Osteoblast (primary cell): Measurements from ENCODE around the gene PITPNC1. TPM values are rescaled to one million over a fixed set of nuclear protein-coding genes. Genes with fewer than 3 reads are reported as not detected.

Experiments
- DNase-seq: peaks from one replicate; pipeline ENCODE4 v3.0.0; 2011; ENCODE audit warnings: low spot score, mixed read lengths; ENCODE audit not compliant: insufficient read length; ENCODE audit errors: missing footprints
- H2AFZ ChIP-seq: 2 replicates; pipeline ENCODE4 v1.6.0; 2011; ENCODE audit warnings: mild to moderate bottlenecking, low read length
- H3K27ac ChIP-seq: 2 replicates; pipeline ENCODE4 v1.5.1; 2011; ENCODE audit warnings: mild to moderate bottlenecking, low read depth, low read length, moderate library complexity
- H3K27me3 ChIP-seq: 2 replicates; pipeline ENCODE4 v1.6.0; 2012; ENCODE audit warnings: mild to moderate bottlenecking, control low read depth, inconsistent platforms, low read length, moderate library complexity; ENCODE audit not compliant: insufficient read depth
- H3K36me3 ChIP-seq: 2 replicates; pipeline ENCODE4 v1.5.1; 2011; ENCODE audit warnings: mild to moderate bottlenecking, low read length, control low read depth, moderate library complexity; ENCODE audit not compliant: insufficient read depth
- H3K4me1 ChIP-seq: 2 replicates; pipeline ENCODE4 v1.5.1; 2011; ENCODE audit warnings: mild to moderate bottlenecking, low read length, control low read depth, moderate library complexity; ENCODE audit not compliant: insufficient read depth
- H3K4me2 ChIP-seq: 2 replicates; pipeline ENCODE4 v1.6.0; 2011; ENCODE audit warnings: mild to moderate bottlenecking, low read length; ENCODE audit not compliant: insufficient read depth
- H3K4me3 ChIP-seq: fragments of 200-600 bp; sonication (generic); 3 replicates; pipeline ENCODE4 v1.5.1; 2012; ENCODE audit warnings: mild to moderate bottlenecking, low read length, inconsistent platforms; ENCODE audit not compliant: insufficient read depth
- H3K79me2 ChIP-seq: 2 replicates; pipeline ENCODE4 v1.6.0; 2012; ENCODE audit warnings: mild to moderate bottlenecking, low read length, control low read depth, inconsistent platforms; ENCODE audit not compliant: insufficient read depth
- H3K9me3 ChIP-seq: 2 replicates; pipeline ENCODE4 v1.5.1; 2011; ENCODE audit warnings: low read depth, low read length, control low read depth
- H4K20me1 ChIP-seq: 2 replicates; pipeline ENCODE4 v1.6.0; 2012; ENCODE audit warnings: mild to moderate bottlenecking, low read length, control low read depth; ENCODE audit not compliant: insufficient read depth
- total RNA-seq: library from RNA; depleted of rRNA; stranded (reverse); fragments of >200 nt; gene quantifications from 2 replicates; pipeline ENCODE4 v1.2.3, GENCODE V29; 2012
- TF ChIP-seq, protein P1 (sequence below): IDR thresholded peaks from 2 replicates; pipeline ENCODE4 v1.5.1; 2011; ENCODE audit warnings: mild to moderate bottlenecking, low read depth, low read length, moderate library complexity; ENCODE audit errors: extremely low read depth

Gene PITPNC1
- total RNA-seq, 1 donor: 6.2 TPM

- Histone ChIP-seq H3K36me3 (no peaks in the 10 kb centered on the region), H2AFZ (peak overlapping the region; percentile 83), H3K4me2 (peak overlapping the region; percentile 41), H3K4me1 (peaks cover 37% of the 10 kb centered on the region), H4K20me1 (no peaks in the 10 kb centered on the region), H3K4me3 (peak overlapping the region; percentile 29), H3K9me3 (no peaks in the 10 kb centered on the region), H3K27me3 (no peaks in the 10 kb centered on the region), H3K27ac (peak overlapping the region; percentile 84), H3K79me2 (peaks cover 19% of the 10 kb centered on the region)
- peak; percentile 79 for DNase-seq
- TF ChIP-seq, protein P1, sequence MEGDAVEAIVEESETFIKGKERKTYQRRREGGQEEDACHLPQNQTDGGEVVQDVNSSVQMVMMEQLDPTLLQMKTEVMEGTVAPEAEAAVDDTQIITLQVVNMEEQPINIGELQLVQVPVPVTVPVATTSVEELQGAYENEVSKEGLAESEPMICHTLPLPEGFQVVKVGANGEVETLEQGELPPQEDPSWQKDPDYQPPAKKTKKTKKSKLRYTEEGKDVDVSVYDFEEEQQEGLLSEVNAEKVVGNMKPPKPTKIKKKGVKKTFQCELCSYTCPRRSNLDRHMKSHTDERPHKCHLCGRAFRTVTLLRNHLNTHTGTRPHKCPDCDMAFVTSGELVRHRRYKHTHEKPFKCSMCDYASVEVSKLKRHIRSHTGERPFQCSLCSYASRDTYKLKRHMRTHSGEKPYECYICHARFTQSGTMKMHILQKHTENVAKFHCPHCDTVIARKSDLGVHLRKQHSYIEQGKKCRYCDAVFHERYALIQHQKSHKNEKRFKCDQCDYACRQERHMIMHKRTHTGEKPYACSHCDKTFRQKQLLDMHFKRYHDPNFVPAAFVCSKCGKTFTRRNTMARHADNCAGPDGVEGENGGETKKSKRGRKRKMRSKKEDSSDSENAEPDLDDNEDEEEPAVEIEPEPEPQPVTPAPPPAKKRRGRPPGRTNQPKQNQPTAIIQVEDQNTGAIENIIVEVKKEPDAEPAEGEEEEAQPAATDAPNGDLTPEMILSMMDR: peak; percentile 96
Observed at GRCh38 chr17:67475161-67475937, 98.3 kb downstream of the PITPNC1 start.

DNA sequence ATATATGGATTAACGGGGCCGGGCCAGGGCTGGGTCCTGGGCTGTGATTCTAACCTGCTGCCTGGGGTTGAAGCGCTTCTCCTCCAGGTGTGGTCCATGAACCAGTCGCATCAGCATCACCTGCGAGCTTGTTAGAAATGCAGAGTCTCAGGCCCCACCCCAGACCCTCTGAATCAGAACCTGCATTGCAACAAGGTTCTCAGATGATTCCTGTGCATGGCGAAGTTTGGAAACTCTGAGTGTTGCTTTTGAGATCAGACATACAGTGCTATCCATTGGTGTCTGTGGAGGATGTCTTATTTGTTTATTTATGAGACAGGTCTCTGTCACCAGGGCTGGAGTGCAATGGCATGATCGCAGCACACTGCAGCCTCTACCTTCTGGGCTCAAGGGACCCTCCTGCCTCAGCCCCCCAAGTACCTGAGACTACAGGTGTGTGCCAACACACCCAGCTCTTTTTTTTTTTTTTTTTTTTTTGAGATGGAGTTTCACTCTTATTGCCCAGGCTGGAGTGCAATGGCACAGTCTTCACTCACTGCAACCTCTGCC is 99.8 kb downstream of the PITPNC1 start:
- Histone ChIP-seq H3K36me3 (no peaks in the 10 kb centered on the region), H3K4me1 (peaks cover 47% of the 10 kb centered on the region), H3K9me3 (no peaks in the 10 kb centered on the region), H3K4me3 (no peak overlapping the region), H3K27ac (no peak overlapping the region), H4K20me1 (no peaks in the 10 kb centered on the region), H3K79me2 (peaks cover 19% of the 10 kb centered on the region), H3K4me2 (no peak overlapping the region), H3K27me3 (no peaks in the 10 kb centered on the region), H2AFZ (no peak overlapping the region)
- TF ChIP-seq, protein P1: no peak
- DNase-seq: no peak

DNA sequence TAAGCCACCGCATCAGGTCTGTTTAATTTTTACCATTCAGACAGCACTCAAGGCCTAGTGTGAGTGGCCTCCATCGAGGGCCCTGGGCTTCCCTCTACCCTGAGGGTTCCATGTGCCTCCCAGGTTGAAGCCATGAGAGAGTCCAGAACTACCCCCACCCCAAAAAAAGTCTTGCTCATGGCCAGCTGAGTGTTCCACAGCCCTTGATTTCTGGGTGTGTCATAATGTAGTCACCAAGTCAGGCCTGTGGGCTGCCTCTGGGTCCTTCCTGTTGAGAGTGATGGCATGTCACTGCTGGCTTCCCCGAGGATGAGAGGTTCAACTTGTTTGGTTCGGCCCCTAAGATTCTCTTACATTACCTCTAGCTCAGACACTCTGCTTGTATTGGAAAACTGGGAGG is 100.6 kb downstream of the PITPNC1 start:
- H3K9me3 ChIP-seq: no peaks in the 10 kb centered on the region
- H3K4me3 ChIP-seq: peak overlapping the region; percentile 56
- H3K4me2 ChIP-seq: peak overlapping the region; percentile 89
- peaks cover 55% of the 10 kb centered on the region for H3K4me1 ChIP-seq
- H3K27ac ChIP-seq: peak overlapping the region; percentile 95
- TF ChIP-seq, protein P1: no peak
- peak; percentile 87 for DNase-seq
- no peaks in the 10 kb centered on the region for H3K27me3 ChIP-seq
- no peaks in the 10 kb centered on the region for H4K20me1 ChIP-seq
- H2AFZ ChIP-seq: peak overlapping the region; percentile 90
- no peaks in the 10 kb centered on the region for H3K36me3 ChIP-seq
- H3K79me2 ChIP-seq: peaks cover 20% of the 10 kb centered on the region

- Histone ChIP-seq H3K27ac (peak overlapping the region; percentile 95), H3K4me1 (peaks cover 60% of the 10 kb centered on the region), H3K27me3 (no peaks in the 10 kb centered on the region), H3K4me3 (peak overlapping the region; percentile 56), H3K4me2 (peak overlapping the region; percentile 89), H4K20me1 (no peaks in the 10 kb centered on the region), H3K79me2 (peaks cover 28% of the 10 kb centered on the region), H3K36me3 (no peaks in the 10 kb centered on the region), H2AFZ (peak overlapping the region; percentile 90), H3K9me3 (no peaks in the 10 kb centered on the region)
- TF ChIP-seq, protein P1: no peak
- DNase-seq: no peak
Observed at GRCh38 chr17:67478401-67479041, 101.4 kb downstream of the PITPNC1 start.
